ENCODE measurements around the gene ATP5PO. TPM values are rescaled to one million over a fixed set of nuclear protein-coding genes. Genes with fewer than 3 reads are reported as not detected.

The ATP5PO gene
- total and polyA plus RNA-seq, 2 of the 13 experiments (the other 11 are each of a cell fraction or from before 2014, with no cell fraction given): 256 to 297 TPM

DNA sequence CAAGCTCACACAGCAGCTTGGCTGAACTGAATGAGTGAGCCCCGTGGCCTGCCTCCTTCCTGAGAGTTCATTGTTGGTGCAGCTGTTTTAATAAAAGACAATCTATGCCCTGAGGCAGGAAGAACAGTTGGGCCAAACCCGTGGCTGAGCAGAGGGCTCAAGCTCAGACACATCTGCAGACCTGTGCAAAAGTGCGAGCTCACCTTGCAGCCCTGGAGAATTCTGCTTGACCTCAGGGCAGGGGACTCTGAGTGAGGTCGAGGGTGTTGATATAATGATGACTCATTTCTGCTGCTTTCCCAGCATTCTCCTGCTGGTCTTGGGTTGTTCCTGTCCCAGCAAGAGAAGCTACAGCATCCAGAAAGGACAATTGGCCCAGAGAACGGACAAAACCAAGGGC, 61.0 kb downstream of the ATP5PO start (continued):
- TF ChIP-seq ZNF30 (CRISPR knock-in tag; IDR thresholded peaks at IDR 0.05): no peak
- no peak for TF ChIP-seq RFX1 (IDR thresholded peaks at IDR 0.05)
- TF ChIP-seq SIX4 (CRISPR knock-in tag; IDR thresholded peaks at IDR 0.05): no peak
- TF ChIP-seq JUNB (CRISPR knock-in tag; IDR thresholded peaks at IDR 0.05; ENCODE audit: borderline replicate concordance): peak; percentile 32; the same call in 1 of the 2 replicates
- no peak for TF ChIP-seq ZNF549 (CRISPR knock-in tag; IDR thresholded peaks at IDR 0.05)
- no peak for TF ChIP-seq KLF12 (CRISPR knock-in tag; IDR thresholded peaks at IDR 0.05; ENCODE audit: borderline replicate concordance)
- no peak for TF ChIP-seq ZIK1 (CRISPR knock-in tag; IDR thresholded peaks at IDR 0.05; ENCODE audit: borderline replicate concordance, low read depth)
- no peak for TF ChIP-seq ZNF562 (CRISPR knock-in tag; IDR thresholded peaks at IDR 0.05; ENCODE audit: borderline replicate concordance)
- TF ChIP-seq, protein P1, sequence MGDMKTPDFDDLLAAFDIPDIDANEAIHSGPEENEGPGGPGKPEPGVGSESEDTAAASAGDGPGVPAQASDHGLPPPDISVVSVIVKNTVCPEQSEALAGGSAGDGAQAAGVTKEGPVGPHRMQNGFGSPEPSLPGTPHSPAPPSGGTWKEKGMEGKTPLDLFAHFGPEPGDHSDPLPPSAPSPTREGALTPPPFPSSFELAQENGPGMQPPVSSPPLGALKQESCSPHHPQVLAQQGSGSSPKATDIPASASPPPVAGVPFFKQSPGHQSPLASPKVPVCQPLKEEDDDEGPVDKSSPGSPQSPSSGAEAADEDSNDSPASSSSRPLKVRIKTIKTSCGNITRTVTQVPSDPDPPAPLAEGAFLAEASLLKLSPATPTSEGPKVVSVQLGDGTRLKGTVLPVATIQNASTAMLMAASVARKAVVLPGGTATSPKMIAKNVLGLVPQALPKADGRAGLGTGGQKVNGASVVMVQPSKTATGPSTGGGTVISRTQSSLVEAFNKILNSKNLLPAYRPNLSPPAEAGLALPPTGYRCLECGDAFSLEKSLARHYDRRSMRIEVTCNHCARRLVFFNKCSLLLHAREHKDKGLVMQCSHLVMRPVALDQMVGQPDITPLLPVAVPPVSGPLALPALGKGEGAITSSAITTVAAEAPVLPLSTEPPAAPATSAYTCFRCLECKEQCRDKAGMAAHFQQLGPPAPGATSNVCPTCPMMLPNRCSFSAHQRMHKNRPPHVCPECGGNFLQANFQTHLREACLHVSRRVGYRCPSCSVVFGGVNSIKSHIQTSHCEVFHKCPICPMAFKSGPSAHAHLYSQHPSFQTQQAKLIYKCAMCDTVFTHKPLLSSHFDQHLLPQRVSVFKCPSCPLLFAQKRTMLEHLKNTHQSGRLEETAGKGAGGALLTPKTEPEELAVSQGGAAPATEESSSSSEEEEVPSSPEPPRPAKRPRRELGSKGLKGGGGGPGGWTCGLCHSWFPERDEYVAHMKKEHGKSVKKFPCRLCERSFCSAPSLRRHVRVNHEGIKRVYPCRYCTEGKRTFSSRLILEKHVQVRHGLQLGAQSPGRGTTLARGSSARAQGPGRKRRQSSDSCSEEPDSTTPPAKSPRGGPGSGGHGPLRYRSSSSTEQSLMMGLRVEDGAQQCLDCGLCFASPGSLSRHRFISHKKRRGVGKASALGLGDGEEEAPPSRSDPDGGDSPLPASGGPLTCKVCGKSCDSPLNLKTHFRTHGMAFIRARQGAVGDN (CRISPR knock-in tag; IDR thresholded peaks at IDR 0.05): no peak
- no peak for TF ChIP-seq ZNF296 (CRISPR knock-in tag; conservative IDR thresholded peaks at IDR 0.05)
- TF ChIP-seq EP300 (IDR thresholded peaks at IDR 0.05; ENCODE audit: low read depth in 2 of 2, low read length in 2 of 2): no peak
- TF ChIP-seq EP300 (CRISPR knock-in tag; IDR thresholded peaks at IDR 0.05; ENCODE audit: borderline replicate concordance): no peak
- no peak for TF ChIP-seq MEIS1 (CRISPR knock-in tag; IDR thresholded peaks at IDR 0.05; ENCODE audit: borderline replicate concordance)
- peak; percentile 42; the same call in 1 of the 2 replicates for TF ChIP-seq ZNF143 (CRISPR knock-in tag; IDR thresholded peaks at IDR 0.05)
- TF ChIP-seq, protein P2, sequence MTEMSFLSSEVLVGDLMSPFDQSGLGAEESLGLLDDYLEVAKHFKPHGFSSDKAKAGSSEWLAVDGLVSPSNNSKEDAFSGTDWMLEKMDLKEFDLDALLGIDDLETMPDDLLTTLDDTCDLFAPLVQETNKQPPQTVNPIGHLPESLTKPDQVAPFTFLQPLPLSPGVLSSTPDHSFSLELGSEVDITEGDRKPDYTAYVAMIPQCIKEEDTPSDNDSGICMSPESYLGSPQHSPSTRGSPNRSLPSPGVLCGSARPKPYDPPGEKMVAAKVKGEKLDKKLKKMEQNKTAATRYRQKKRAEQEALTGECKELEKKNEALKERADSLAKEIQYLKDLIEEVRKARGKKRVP (CRISPR knock-in tag; IDR thresholded peaks at IDR 0.05): no peak
- no peak for TF ChIP-seq SP4 (CRISPR knock-in tag; IDR thresholded peaks at IDR 0.05)
- TF ChIP-seq MBNL3 (CRISPR knock-in tag; conservative IDR thresholded peaks at IDR 0.05): no peak
- TF ChIP-seq PITX1 (CRISPR knock-in tag; IDR thresholded peaks at IDR 0.05): no peak
- TF ChIP-seq ZNF766 (CRISPR knock-in tag; IDR thresholded peaks at IDR 0.05; ENCODE audit: borderline replicate concordance): no peak
- TF ChIP-seq ZKSCAN1 (IDR thresholded peaks at IDR 0.05; ENCODE audit: low read length): no peak
- TF ChIP-seq ZNF746 (CRISPR knock-in tag; IDR thresholded peaks at IDR 0.05): no peak
- TF ChIP-seq FOXA3 (CRISPR knock-in tag; IDR thresholded peaks at IDR 0.05): peak; percentile 52
- TF ChIP-seq NFE2 (CRISPR knock-in tag; IDR thresholded peaks at IDR 0.05): no peak
- no peak for TF ChIP-seq ELF4 (CRISPR knock-in tag; IDR thresholded peaks at IDR 0.05; ENCODE audit: borderline replicate concordance)
- TF ChIP-seq, protein P3, sequence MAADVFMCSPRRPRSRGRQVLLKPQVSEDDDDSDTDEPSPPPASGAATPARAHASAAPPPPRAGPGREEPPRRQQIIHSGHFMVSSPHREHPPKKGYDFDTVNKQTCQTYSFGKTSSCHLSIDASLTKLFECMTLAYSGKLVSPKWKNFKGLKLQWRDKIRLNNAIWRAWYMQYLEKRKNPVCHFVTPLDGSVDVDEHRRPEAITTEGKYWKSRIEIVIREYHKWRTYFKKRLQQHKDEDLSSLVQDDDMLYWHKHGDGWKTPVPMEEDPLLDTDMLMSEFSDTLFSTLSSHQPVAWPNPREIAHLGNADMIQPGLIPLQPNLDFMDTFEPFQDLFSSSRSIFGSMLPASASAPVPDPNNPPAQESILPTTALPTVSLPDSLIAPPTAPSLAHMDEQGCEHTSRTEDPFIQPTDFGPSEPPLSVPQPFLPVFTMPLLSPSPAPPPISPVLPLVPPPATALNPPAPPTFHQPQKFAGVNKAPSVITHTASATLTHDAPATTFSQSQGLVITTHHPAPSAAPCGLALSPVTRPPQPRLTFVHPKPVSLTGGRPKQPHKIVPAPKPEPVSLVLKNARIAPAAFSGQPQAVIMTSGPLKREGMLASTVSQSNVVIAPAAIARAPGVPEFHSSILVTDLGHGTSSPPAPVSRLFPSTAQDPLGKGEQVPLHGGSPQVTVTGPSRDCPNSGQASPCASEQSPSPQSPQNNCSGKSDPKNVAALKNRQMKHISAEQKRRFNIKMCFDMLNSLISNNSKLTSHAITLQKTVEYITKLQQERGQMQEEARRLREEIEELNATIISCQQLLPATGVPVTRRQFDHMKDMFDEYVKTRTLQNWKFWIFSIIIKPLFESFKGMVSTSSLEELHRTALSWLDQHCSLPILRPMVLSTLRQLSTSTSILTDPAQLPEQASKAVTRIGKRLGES (CRISPR knock-in tag; IDR thresholded peaks at IDR 0.05; ENCODE audit: borderline replicate concordance): no peak
- no peak for TF ChIP-seq ZNF557 (CRISPR knock-in tag; IDR thresholded peaks at IDR 0.05)
